C1 segment of cervical spinal cord (tissue), 14 donors: ENCODE data around the gene MAF.

Experiments used
- DNase-seq, 14 donors: peaks; one replicate each; lab custom pipeline; 2025; lab: John Stamatoyannopoulos, UW

MAF gene

GRCh38 chr16:79600638-79601091 is at the start of gene MAF:
TSS of gene MAF (minus strand) at chr16:79600737. CDS start at chr16:79599902, 835 bp downstream.
- peak; percentile 33 to 92 (median 84) for DNase-seq

GRCh38 chr16:79648826-79649225 is 48.3 kb upstream of the MAF start:
- no peak for DNase-seq

- no peak for DNase-seq
These were observed 47.0 kb upstream of the MAF start for GRCh38 chr16:79647586-79647985.

GRCh38 chr16:79645701-79646100 is 45.2 kb upstream of the MAF start:
- no peak for DNase-seq

GRCh38 chr16:79644971-79645667 is 44.6 kb upstream of the MAF start:
- no peak for DNase-seq

GRCh38 chr16:79642652-79643051 is 42.1 kb upstream of the MAF start:
- DNase-seq: no peak

- DNase-seq: no peak
These were observed 40.2 kb upstream of the MAF start for GRCh38 chr16:79640513-79641360.

- DNase-seq: no peak
These were observed 39.2 kb upstream of the MAF start for GRCh38 chr16:79639576-79640311.

GRCh38 chr16:79638386-79638785 is 37.8 kb upstream of the MAF start:
- DNase-seq: no peak

GRCh38 chr16:79635488-79635887 is 35.0 kb upstream of the MAF start:
- no peak for DNase-seq

- no peak for DNase-seq
These were observed 33.8 kb upstream of the MAF start for GRCh38 chr16:79634298-79634697.

- no peak for DNase-seq
These were observed 31.8 kb upstream of the MAF start for GRCh38 chr16:79632289-79632688.

GRCh38 chr16:79628988-79629387 is 28.5 kb upstream of the MAF start:
- no peak for DNase-seq

GRCh38 chr16:79628501-79628975 is 28.0 kb upstream of the MAF start:
- no peak for DNase-seq

GRCh38 chr16:79627092-79627491 is 26.6 kb upstream of the MAF start:
- no peak for DNase-seq

GRCh38 chr16:79625738-79626137 is 25.2 kb upstream of the MAF start:
- no peak for DNase-seq

GRCh38 chr16:79623824-79624223 is 23.3 kb upstream of the MAF start:
- no peak for DNase-seq

GRCh38 chr16:79623062-79623461 is 22.5 kb upstream of the MAF start:
- peak in 1 of 14 donors; percentile 10 for DNase-seq

- DNase-seq: no peak
These were observed 20.5 kb upstream of the MAF start for GRCh38 chr16:79621027-79621426.

GRCh38 chr16:79618692-79619050 is 18.1 kb upstream of the MAF start:
- DNase-seq: no peak

- no peak for DNase-seq
These were observed 17.6 kb upstream of the MAF start for GRCh38 chr16:79618041-79618691.

- DNase-seq: no peak
These were observed 12.5 kb upstream of the MAF start for GRCh38 chr16:79613009-79613408.
